ENCODE measurements around the gene FAM161B. TPM values are rescaled to one million over a fixed set of nuclear protein-coding genes. Genes with fewer than 3 reads are reported as not detected.

Gene FAM161B
- total and polyA plus RNA-seq, 2 of the 4 experiments (the other 2 are of a cell fraction) = 1.9 to 2.5 TPM

DNA sequence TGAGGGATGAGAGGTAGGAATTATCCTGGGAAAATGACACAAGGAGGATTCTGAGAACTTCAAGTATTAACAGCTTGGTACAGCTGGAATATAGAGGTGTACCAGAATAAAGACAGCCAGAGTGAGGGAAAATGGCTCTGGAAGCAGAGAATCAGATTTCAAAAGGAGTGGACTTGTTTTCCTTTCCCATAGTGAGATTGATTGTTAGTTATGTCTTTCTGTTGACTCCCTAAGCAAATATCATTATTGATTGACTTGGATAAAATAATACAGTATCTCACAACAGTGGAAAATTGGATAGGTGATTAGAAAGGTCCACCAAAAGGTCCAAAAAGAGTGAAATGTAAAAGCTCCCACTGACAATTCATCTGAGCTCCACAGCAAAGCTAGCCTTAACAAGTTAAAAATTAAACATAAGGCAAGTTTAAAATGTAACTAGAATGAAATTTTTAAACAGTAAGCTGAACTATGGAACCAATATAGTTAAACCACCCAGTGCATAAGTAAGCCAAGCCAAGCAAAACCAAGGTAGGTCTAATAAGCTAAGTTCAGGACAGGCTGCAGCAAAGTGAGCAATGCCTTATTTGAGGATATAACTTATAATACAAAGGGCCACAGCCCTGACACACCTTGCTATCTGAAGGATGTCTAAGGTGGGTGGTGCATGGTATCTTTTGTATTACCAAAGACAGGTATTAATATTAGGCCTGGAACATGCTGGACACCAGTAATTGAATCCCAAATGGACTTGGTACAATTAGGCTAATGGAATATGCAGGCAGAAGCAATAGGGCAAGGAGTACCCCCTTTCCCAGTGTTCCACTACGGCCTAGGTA is 47.4 kb upstream of the FAM161B start:
- H3K79me1 ChIP-seq (ENCODE audit: low read depth in 1 of 2, low read length in 2 of 2) = no peaks in the 10 kb centered on the region
- ATAC-seq (ENCODE audit: low read depth) (no peak), DNase-seq (no peak)
- H4K91ac ChIP-seq (ENCODE audit: insufficient read depth, low read depth, low read length) = no peak overlapping the region
- no TSS peak for BruUV-seq (replicated peaks)
- no peak overlapping the region for H2AFZ ChIP-seq (replicated peaks; ENCODE audit: low read length, poor library complexity)
- no peak overlapping the region for H3K14ac ChIP-seq (replicated peaks; ENCODE audit: low read depth, low read length)
- WGBS, 2 experiments (ENCODE audit: extremely low coverage in 2 of 2, insufficient read length in 1 of 2) = no CpG with 5 or more reads among the region's 1 CpG
- H3K36me3 ChIP-seq (ENCODE audit: control insufficient read depth, insufficient read depth, low read length) = peaks cover 5% of the 10 kb centered on the region; the same call in 1 of the 2 replicates
- TF ChIP-seq, protein P1, sequence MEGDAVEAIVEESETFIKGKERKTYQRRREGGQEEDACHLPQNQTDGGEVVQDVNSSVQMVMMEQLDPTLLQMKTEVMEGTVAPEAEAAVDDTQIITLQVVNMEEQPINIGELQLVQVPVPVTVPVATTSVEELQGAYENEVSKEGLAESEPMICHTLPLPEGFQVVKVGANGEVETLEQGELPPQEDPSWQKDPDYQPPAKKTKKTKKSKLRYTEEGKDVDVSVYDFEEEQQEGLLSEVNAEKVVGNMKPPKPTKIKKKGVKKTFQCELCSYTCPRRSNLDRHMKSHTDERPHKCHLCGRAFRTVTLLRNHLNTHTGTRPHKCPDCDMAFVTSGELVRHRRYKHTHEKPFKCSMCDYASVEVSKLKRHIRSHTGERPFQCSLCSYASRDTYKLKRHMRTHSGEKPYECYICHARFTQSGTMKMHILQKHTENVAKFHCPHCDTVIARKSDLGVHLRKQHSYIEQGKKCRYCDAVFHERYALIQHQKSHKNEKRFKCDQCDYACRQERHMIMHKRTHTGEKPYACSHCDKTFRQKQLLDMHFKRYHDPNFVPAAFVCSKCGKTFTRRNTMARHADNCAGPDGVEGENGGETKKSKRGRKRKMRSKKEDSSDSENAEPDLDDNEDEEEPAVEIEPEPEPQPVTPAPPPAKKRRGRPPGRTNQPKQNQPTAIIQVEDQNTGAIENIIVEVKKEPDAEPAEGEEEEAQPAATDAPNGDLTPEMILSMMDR (conservative IDR thresholded peaks at IDR 0.05; ENCODE audit: low read depth, low read length) = no peak
- TF ChIP-seq MAFK (IDR thresholded peaks at IDR 0.05; ENCODE audit: low read depth, low read length) = no peak
- no peaks in the 10 kb centered on the region for H4K20me1 ChIP-seq (ENCODE audit: insufficient read depth, low read length)
- H2AK9ac ChIP-seq (replicated peaks; ENCODE audit: low read depth, low read length, poor library complexity) = no peak overlapping the region
- ChIA-PET POLR2A (ENCODE audit: unreplicated experiment) (no interaction called here), CTCF (no interaction called here)
- no peak overlapping the region for H3K23ac ChIP-seq (ENCODE audit: low read depth, low read length)
- H3K9me3 ChIP-seq (ENCODE audit: control insufficient read depth, insufficient read depth, low read length) = no peaks in the 10 kb centered on the region
- no peak overlapping the region for H3K18ac ChIP-seq (ENCODE audit: low read depth, low read length)
- no peak overlapping the region for H2BK15ac ChIP-seq (ENCODE audit: low read depth, low read length)
- in situ Hi-C loops (cut with MboI; ENCODE audit: low sequenced_read_pairs) = no loop called here
- no peaks in the 10 kb centered on the region for H3K9me1 ChIP-seq (ENCODE audit: insufficient read depth, low read length)
- no peak overlapping the region for H2BK120ac ChIP-seq (ENCODE audit: low read depth, low read length)
- dilution Hi-C loops (cut with HindIII; ENCODE audit: low sequenced_read_pairs, unreplicated experiment) = no loop called here
- no peak overlapping the region for H3K4me2 ChIP-seq (ENCODE audit: low read depth, low read length)
- H3K4ac ChIP-seq (ENCODE audit: low read depth, low read length) = no peak overlapping the region
- no peaks in the 10 kb centered on the region for H3K4me1 ChIP-seq (ENCODE audit: control insufficient read depth, insufficient read depth, low read length)
- no peak overlapping the region for H4K8ac ChIP-seq (ENCODE audit: low read depth in 2 of 2, low read length in 2 of 2)
- H3K27ac ChIP-seq (ENCODE audit: insufficient read depth, low read length) = no peak overlapping the region
- no peak overlapping the region for H2AK5ac ChIP-seq (ENCODE audit: low read depth, low read length)
- intact Hi-C loops (cut with micrococcal nuclease) = no loop called here
- H3K56ac ChIP-seq (ENCODE audit: extremely low read depth, insufficient read depth, low read length) = no peak overlapping the region
- H3K9ac ChIP-seq (ENCODE audit: low read depth, low read length) = no peak overlapping the region
- H3K27me3 ChIP-seq (ENCODE audit: control insufficient read depth, insufficient read depth, low read length) = no peaks in the 10 kb centered on the region
- H4K5ac ChIP-seq (ENCODE audit: low read depth, low read length) = no peak overlapping the region
- H3K4me3 ChIP-seq (ENCODE audit: insufficient read depth, low read depth, low read length) = no peak overlapping the region
- H2BK20ac ChIP-seq (ENCODE audit: low read depth, low read length) = no peak overlapping the region
- H2BK5ac ChIP-seq (ENCODE audit: low read depth, low read length, poor library complexity, severe bottlenecking) = no peak overlapping the region

All from IMR-90 (cell line).